Epithelial cell of esophagus (primary cell): ENCODE data around the gene MACROD2.

Experiments
- DNase-seq: peaks from one replicate; pipeline ENCODE4 v3.0.0; 2010; ENCODE audit warnings: low read depth
- H3K4me3 ChIP-seq: 2 replicates; pipeline ENCODE4 v1.5.1; 2011; ENCODE audit warnings: mild to moderate bottlenecking, low read length, control low read depth
- CTCF ChIP-seq: IDR thresholded peaks from 2 replicates; pipeline ENCODE4 v1.5.1; 2011; ENCODE audit warnings: low read depth, mild to moderate bottlenecking, low read length, control low read depth, inconsistent platforms; ENCODE audit not compliant: insufficient read depth; ENCODE audit errors: missing control alignments

MACROD2 gene

GRCh38 chr20:14521016-14521415 lies 525.7 kb downstream of the MACROD2 start:
- H3K4me3 ChIP-seq: no peak overlapping the region
- TF ChIP-seq CTCF: no peak
- peak; percentile 69 for DNase-seq

GRCh38 chr20:14521436-14521835 lies 526.1 kb downstream of the MACROD2 start:
- TF ChIP-seq CTCF: no peak
- peak; percentile 94 for DNase-seq
- no peak overlapping the region for H3K4me3 ChIP-seq

- peak; percentile 98 for DNase-seq
- no peak for TF ChIP-seq CTCF
- H3K4me3 ChIP-seq: no peak overlapping the region
Measured at GRCh38 chr20:14522595-14522994, 527.3 kb downstream of the MACROD2 start.

GRCh38 chr20:14523090-14523489 lies 527.8 kb downstream of the MACROD2 start:
- H3K4me3 ChIP-seq: no peak overlapping the region
- no peak for TF ChIP-seq CTCF
- peak; percentile 88 for DNase-seq

GRCh38 chr20:14525426-14525825 lies 530.1 kb downstream of the MACROD2 start:
- TF ChIP-seq CTCF: no peak
- H3K4me3 ChIP-seq: no peak overlapping the region
- no peak for DNase-seq

- no peak for DNase-seq
- H3K4me3 ChIP-seq: no peak overlapping the region
- TF ChIP-seq CTCF: no peak
Measured at GRCh38 chr20:14526891-14527290, 531.6 kb downstream of the MACROD2 start.

- DNase-seq: no peak
- TF ChIP-seq CTCF: no peak
- no peak overlapping the region for H3K4me3 ChIP-seq
Measured at GRCh38 chr20:14531786-14532185, 536.5 kb downstream of the MACROD2 start.
